Measurements from ENCODE around the gene COL13A1.

DNA sequence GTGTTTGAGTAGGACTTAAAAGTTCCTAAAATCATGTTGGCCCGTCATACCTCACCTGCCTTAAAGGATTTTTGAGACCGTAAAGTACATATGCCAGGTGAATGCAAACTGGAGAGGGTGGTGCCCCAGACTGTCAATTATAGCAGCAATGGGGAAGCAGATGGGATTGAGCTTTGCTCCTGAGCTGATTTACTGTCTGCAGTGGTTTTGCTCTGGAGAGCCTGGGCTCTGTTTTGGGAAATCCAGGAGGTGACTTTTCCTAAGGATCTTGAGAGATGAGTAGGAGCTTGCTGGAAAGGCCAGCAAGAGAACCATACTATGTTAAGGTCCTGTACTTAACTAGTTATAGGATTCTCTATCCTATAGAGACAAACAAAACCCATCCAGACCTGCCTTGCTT lies 43.0 kb downstream of the COL13A1 start:
- TF ChIP-seq, protein P1, sequence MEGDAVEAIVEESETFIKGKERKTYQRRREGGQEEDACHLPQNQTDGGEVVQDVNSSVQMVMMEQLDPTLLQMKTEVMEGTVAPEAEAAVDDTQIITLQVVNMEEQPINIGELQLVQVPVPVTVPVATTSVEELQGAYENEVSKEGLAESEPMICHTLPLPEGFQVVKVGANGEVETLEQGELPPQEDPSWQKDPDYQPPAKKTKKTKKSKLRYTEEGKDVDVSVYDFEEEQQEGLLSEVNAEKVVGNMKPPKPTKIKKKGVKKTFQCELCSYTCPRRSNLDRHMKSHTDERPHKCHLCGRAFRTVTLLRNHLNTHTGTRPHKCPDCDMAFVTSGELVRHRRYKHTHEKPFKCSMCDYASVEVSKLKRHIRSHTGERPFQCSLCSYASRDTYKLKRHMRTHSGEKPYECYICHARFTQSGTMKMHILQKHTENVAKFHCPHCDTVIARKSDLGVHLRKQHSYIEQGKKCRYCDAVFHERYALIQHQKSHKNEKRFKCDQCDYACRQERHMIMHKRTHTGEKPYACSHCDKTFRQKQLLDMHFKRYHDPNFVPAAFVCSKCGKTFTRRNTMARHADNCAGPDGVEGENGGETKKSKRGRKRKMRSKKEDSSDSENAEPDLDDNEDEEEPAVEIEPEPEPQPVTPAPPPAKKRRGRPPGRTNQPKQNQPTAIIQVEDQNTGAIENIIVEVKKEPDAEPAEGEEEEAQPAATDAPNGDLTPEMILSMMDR (IDR thresholded peaks at IDR 0.05): no peak
- TF ChIP-seq POLR2A (IDR thresholded peaks at IDR 0.05): no peak
